GM18519 (cell line): ENCODE data around the gene ACSM3.
"Not testable (repeated sequence)": the region's sequence is repeated elsewhere in the genome, so short reads cannot be mapped to it uniquely, and the experiment has no call there.

Source experiments
- ATAC-seq: cut with Tn5 transposase; IDR thresholded peaks from one replicate; pipeline ENCODE4 v1.9.1; 2021; ENCODE audit warnings: mild to moderate bottlenecking, moderate library complexity; ENCODE audit not compliant: unreplicated experiment, low FRiP score

ACSM3 gene

GRCh38 chr16:20763461-20764232, at the start of gene ACSM3:
TSS of gene ACSM3 (plus strand) at chr16:20764014. CDS start at chr16:20770035, 6,021 bp downstream.
- peak; percentile 93 for ATAC-seq

GRCh38 chr16:20717718-20718117, 46.1 kb upstream of the ACSM3 start:
- ATAC-seq: not testable (repeated sequence)

GRCh38 chr16:20720251-20720650, 43.6 kb upstream of the ACSM3 start:
- no peak for ATAC-seq

- no peak for ATAC-seq
These were observed 37.2 kb upstream of the ACSM3 start for GRCh38 chr16:20726661-20727060.

GRCh38 chr16:20727181-20727580, 36.6 kb upstream of the ACSM3 start:
- ATAC-seq: no peak

- no peak for ATAC-seq
These were observed 34.7 kb upstream of the ACSM3 start for GRCh38 chr16:20729141-20729540.

- no peak for ATAC-seq
These were observed 29.8 kb upstream of the ACSM3 start for GRCh38 chr16:20734056-20734455.

GRCh38 chr16:20734782-20735181, 29.0 kb upstream of the ACSM3 start:
- no peak for ATAC-seq

- no peak for ATAC-seq
These were observed 28.3 kb upstream of the ACSM3 start for GRCh38 chr16:20735490-20735889.

- ATAC-seq: no peak
These were observed 23.6 kb upstream of the ACSM3 start for GRCh38 chr16:20740007-20740883.

- peak; percentile 50 for ATAC-seq
These were observed 22.8 kb upstream of the ACSM3 start for GRCh38 chr16:20740901-20741521.

- peak; percentile 59 for ATAC-seq
These were observed 22.1 kb upstream of the ACSM3 start, which contains the start of gene THUMPD1 for GRCh38 chr16:20741554-20742285. TSS of gene THUMPD1 (minus strand) at chr16:20741818. CDS start at chr16:20741739, 79 bp downstream.

- no peak for ATAC-seq
These were observed 20.2 kb upstream of the ACSM3 start for GRCh38 chr16:20743591-20743990.

GRCh38 chr16:20744922-20745440, 18.8 kb upstream of the ACSM3 start:
- no peak for ATAC-seq

- no peak for ATAC-seq
These were observed 17.4 kb upstream of the ACSM3 start for GRCh38 chr16:20746461-20746860.

- ATAC-seq: no peak
These were observed 16.6 kb upstream of the ACSM3 start for GRCh38 chr16:20747030-20747816.

- no peak for ATAC-seq
These were observed 14.3 kb upstream of the ACSM3 start for GRCh38 chr16:20749474-20749873.

- ATAC-seq: no peak
These were observed 13.3 kb upstream of the ACSM3 start for GRCh38 chr16:20750558-20750957.

- ATAC-seq: no peak
These were observed 10.1 kb upstream of the ACSM3 start for GRCh38 chr16:20753727-20754126.
